ENCODE results near the gene SLC43A2.
A peak's percentile ranks its signal among the peaks of the same experiment; 100 is the strongest.
"Not testable (repeated sequence)": the region's sequence is repeated elsewhere in the genome, so short reads cannot be mapped to it uniquely, and the experiment has no call there.

Gene SLC43A2

DNA sequence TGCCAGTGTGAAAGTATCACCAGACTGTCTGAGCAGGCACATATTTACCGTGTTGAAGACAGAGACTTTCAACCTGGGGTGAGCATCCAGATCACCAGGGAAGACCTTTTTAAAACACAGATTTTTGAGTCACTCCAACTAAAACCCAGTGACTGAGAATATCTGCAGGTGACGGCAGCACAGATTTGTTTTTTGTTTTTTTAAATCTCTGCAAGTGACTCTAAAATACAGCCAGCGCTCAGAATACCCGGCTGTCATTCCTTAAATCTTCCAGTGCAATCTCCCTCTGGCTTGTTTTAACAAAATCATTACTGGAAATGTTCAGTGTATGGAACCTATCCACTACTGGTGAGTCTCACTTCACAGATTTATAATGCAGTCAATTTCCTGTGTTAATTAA lies 92.9 kb downstream of the SLC43A2 start:
- no peak for DNase-seq (ENCODE audit: low spot score)

DNA sequence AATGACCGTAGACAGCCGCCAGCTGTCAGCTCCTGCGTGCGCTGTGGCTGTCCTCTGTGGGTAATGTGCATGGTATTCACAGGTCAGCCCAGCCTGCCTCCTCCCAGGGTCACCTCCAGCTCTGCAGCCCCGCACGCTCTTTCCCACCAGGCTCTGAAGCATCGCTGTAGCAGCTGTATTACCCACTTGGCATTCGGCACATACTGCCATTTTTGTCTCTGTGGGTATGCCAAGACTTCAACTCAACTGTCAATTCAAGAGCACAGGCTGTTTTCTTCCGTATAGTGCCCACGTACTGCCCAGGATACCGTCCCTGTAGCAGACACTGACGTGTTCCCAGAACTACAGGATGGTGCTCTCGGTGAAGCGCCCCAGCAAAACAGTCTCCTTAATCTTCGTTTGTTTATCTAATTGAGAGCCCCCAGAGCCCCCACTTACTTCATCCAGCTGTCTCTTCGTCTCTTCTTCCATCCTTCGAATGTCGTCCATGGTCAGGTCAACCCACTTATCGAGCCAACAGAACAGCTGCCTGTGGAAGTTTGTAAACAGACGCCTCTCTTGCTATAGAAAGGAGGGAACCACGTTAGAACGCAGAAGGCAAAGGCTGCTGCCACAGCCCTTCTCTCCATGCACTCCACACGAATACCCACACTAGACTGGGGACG lies 94.8 kb downstream of the SLC43A2 start:
- DNase-seq (ENCODE audit: low spot score): no peak

DNA sequence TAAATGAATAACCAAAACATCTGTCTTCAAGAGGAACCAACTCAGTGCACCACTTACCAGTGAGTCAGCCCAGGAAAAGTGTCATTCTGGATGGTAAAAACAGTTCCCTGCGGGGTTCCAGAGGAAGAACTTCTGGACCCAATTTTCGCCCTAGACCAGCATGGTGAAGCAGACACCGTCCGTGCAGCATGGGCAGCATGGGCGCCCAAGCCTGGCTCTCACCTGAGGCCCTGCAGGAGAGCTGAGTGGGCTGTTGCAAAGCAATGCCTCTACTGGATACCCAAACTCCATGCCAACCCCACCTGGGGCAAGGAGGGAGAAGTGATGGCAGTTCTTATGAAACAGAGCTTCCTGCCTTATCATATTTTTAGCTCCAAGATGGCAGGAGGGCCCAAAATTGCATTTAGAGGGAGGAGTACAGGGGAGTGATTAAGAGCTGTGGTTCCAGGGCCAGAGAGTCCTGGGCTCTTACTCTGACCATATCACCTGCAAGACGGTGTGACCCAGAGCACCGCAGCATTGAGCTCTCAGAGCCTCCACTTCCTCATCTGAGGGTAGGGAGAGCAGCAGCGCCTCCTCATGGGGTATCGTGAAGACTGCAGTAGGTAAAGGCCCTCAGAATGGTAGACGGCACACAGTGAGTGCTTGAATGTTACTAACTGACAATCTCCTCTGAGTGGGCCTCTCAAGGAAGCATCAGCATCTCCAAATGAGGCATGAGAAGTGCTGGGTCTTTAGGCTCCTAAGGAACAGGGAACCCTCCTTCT lies 95.6 kb downstream of the SLC43A2 start:
- DNase-seq (ENCODE audit: low spot score): peak; percentile 51

DNA sequence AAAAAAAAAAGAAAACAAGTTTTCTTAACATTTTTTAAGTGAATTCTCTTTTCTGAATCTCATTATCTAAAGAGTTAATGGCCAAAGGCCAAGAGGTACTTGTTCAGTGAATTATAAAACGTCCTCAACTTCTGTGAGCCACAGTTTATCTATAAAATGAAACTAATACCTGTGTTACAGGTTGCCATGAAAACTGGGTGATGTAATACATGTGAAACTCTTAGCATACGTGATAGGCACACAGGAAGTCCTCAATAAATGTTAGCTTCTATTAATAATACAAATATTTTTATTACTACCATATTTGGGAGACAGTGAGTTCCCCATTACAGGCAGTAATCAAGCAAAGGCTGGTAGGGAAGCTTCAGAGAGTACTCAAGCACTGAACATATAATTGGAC lies 98.8 kb downstream of the SLC43A2 start:
- DNase-seq (ENCODE audit: low spot score): no peak

DNA sequence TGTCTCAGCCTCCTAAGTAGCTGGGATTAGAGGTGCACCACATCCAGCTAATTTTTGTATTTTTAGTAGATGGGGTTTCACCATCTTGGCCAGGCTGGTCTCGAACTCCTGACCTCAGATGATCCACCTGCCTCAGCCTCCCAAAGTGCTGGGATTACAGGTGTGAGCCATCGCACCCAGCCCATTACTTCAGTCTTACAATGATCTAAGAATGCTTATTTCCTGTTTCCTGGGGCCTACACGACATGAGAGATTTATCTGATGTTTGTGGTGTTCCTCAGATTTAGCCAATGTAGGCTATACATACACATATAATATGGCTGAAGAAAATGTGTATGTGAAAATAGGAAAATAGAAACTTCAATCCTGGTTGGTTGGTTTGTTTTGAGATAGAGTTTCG lies 101.8 kb downstream of the SLC43A2 start:
- not testable (repeated sequence) for DNase-seq (ENCODE audit: low spot score)

DNA sequence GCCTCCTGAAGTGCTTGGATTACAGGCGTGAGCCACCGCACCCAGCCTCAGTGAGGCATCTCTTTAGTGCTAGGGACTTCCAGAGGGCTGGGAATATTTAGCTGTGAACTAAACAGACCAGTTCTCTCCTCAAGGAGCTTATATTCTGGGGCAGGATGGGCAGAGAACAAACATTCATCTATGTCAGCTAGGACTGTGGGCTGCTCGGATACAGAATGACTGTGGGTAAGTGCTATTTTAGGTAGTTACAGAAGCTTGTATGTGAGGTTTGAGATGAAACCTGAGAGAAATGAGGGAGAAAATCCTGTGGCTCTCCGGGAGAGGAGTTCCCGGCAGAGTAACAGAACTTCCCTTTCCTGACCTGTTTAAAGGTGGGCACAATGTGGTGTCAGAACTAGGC lies 106.0 kb downstream of the SLC43A2 start:
- DNase-seq (ENCODE audit: low spot score): no peak

DNA sequence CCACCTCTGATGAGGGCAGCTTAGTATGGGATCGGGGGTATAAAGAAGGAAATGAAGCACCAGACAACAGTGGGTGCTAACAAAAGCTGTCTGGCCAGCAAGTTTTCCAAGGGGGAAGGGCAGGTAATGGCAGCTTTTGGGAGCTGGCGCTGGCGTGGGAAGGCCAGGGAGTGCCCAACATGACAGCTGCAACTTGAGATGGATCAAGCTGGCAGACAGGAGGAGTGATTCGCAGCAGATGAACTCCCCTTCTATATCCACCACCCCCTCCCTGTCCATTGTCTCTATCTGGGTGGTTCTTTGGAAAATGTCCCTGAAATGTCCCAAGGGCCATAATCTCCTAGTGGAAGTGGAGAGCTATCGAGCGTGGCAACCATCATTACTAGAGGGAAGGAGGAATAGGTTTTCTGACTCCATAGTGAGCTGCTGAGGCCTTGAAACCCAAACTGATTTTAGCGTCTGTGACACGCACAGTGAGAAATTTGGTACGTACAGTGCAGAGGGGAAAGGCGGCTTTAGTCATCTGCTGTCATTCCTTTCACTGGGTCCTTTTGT lies 107.5 kb downstream of the SLC43A2 start:
- DNase-seq (ENCODE audit: low spot score): no peak

DNA sequence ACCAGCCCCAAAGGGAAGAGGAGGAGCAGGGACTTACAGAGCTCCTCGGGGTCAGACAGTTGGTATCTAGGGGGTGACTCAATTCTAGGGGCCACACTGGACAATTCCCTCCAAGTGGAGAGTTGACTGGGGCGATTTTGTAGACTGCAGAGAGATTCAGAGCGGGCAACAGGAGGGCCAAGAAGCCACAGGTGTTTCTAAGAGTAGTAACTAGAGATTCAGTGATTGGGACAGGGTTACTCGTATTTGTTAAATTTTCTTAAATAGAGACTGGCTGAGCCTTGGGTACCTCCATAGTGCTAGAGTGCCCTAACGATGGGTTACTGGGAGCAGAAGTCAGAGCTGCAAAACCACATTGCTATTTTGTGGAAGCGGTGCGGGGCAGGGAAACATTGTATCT lies 109.0 kb downstream of the SLC43A2 start:
- DNase-seq (ENCODE audit: low spot score): no peak
